HG03575 (cell line): ENCODE results near the gene TCOF1.

Experiments used
- ATAC-seq: cut with Tn5 transposase; IDR thresholded peaks from one replicate; pipeline ENCODE4 v1.9.1; 2021; ENCODE audit not compliant: unreplicated experiment, insufficient number of reproducible peaks, low FRiP score; ENCODE audit errors: extremely low read depth

The TCOF1 gene

GRCh38 chr5:150441813-150442698 lies 84.6 kb downstream of the TCOF1 start:
- ATAC-seq = no peak

GRCh38 chr5:150442699-150443080 lies 85.2 kb downstream of the TCOF1 start:
- ATAC-seq = no peak

DNA sequence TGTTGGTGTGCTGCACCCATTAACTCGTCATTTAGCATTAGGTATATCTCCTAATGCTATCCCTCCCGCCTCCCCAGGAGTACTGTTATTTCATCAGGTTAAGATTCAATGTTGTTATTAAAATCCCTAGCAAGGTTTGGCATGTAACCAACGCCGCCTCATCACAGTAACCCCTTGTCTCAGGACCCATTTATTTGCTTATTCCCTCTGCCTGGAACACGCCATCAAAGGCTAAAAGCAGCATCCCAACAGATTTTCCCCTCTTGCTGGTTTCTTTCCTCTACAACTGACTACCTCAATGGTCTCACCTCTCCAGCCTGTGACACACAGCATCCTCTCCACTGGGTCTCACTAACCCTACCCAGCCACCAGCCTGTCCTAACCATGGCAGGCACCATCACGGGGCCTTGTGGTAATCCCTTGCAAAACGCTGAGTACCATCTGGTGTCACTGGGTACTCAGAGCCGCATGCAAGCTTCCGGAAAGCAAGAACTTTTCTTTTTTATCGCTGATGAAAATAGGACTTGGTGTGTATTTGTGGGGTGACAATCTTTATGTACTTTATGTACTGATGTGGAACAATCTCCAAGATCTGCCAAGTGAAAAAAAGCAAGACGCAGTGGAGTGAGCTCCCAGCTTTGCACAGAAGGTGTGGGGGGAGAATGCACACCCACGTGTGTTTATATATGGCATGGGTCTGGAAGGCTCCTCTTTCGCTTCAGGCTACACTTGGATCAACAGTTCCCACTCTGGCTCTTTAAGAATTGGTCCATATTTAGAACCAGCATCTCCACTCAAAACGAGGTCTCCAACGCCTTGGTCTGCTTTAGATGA lies 86.0 kb downstream of the TCOF1 start:
- no peak for ATAC-seq

DNA sequence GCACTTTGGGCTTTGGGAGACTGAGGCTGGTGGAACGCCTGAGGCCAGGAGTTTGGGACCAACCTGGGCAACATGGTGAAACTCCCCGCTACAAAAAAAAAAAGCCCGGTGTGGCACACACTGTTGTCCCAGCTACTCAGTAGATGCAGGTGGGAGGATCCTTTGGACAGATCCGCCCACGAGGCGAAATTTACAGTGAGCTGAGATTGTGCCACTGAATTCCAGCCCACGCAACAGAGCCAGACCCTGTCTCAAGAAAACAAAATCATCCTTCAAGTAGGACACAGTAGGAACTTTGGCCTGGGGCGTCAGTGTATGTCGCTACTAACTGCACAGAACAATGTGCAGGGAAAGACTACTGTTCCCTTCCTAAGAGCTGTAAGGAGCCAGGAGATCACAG lies 87.3 kb downstream of the TCOF1 start:
- no peak for ATAC-seq

DNA sequence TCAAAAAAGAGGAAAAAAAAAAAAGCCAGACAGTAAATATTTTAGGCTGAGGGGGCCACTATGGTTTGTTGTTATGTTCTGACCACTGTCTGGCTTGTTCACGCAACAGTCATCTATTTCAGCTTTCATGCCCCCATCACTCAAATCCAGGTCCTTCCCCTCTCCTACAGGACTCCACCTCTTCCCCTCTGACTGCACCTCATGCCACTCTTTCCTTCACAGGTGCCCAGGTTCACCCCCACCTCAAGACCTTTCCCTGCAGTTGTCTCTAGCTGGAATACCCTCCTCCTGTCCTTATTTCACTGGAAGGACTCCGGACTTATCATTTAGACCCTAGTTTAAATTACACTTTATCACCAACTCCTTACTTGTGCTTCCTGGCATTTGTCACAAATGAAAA lies 88.6 kb downstream of the TCOF1 start:
- no peak for ATAC-seq

DNA sequence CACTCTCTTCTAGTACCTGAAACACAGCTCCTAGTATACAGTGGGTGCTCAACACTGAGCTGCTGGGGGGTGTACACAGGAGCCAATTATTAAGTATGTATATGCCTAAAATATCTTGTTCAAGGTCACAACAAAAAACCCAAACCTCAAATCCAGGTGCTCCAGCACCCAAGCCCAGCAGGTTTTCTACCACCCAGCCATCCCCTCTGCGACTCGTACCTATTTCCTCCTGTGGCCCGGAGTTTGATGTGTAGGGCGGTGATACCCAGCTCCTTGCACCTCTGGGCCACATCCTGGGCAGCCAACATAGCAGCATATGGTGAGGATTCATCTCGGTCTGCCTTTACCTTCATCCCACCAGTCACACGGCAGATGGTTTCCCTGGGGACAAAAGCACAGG lies 89.1 kb downstream of the TCOF1 start:
- ATAC-seq = no peak

DNA sequence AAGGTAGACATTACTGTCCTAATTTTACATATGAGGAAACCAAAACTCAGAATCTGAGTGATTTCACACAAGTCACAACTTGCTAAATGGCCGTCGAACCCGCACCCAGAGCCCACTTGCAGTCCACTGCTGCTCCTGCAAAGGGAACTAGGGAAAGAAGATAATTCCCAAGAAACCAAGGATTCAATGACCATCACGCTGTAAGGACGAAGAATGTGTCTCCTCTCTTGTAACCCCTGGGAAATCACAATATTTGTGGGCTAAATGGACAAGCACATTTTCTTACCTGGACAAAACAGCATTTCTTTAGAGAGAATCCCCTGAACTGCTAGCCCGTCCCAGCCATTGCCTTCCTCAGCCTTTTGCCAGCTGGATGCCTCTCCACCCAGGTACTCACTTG lies 89.7 kb downstream of the TCOF1 start:
- no peak for ATAC-seq

GRCh38 chr5:150448334-150448733 lies 90.8 kb downstream of the TCOF1 start:
- no peak for ATAC-seq

DNA sequence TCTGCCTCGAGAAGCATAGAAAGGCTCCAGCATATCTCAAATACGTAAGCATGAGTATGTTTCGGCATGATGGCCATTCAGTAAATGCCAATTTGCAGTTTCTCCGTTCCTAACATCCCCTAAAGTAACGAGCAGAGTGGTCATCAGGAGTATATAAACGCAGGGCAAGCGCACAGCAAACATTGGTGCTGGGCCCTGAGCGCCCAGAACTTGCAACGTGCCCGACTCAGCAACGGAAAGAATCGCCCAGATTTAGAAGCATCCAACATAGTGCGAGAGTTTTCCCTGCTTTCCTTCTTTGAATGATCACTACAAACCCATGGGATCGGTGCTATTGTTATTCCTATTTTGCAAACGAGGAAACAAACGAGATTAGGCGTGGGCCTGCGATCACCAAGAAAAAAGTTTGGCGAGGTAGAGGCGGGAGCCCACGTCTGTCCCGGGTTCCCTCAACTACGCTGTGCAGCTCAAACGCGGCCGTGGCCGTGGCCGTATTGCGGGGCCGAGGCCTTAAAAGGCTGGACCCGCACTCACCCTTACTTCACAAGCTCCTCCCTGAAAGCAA lies 91.5 kb downstream of the TCOF1 start:
- no peak for ATAC-seq
